Measurements from ENCODE around the gene CCM2. TPM values are rescaled to one million over a fixed set of nuclear protein-coding genes. Genes with fewer than 3 reads are reported as not detected.
A peak's percentile ranks its signal among the peaks of the same experiment; 100 is the strongest.

CCM2 gene
- total and polyA plus RNA-seq, 7 donors, result 28.1 to 54.2 (median 34.1) TPM

- DNase-seq, result peak; percentile 80
- Histone ChIP-seq H3K4me3 (peak within 1 kb of the TSS; percentile 51 to 79 (median 60)), H3K36me3 (no peaks in the 10 kb centered on the region), H3K4me1 (peaks cover 0 to 19% (median 10%) of the 10 kb centered on the region in 4 donors), H3K9me3 (no peaks in the 10 kb centered on the region), H3K27ac (peak within 1 kb of the TSS; percentile 76 to 82 (median 78)), H3K27me3 (no peaks in the 10 kb centered on the region)
- 1% methylated on average over 50 of the region's 50 CpGs for WGBS, 2 donors
- TF ChIP-seq POLR2AphosphoS5 (IDR thresholded peaks at IDR 0.05) (peak in 3 of 4 donors; percentile 12 to 41 (median 29)), POLR2A (IDR thresholded peaks at IDR 0.05) (no peak)
- intact Hi-C loops (cut with DNase I), result loop anchor here (5.0 kb wide), 1 partner anchor 87 kb away; the partner anchor contains the start of gene CCM2
Measured at GRCh38 chr7:45088821-45089340, 88.9 kb downstream of the CCM2 start, which contains the start of gene NACAD. Gene NACAD, minus strand, starts transcription at chr7:45088969. Its CDS starts 75 bp downstream, at chr7:45088894.

DNA sequence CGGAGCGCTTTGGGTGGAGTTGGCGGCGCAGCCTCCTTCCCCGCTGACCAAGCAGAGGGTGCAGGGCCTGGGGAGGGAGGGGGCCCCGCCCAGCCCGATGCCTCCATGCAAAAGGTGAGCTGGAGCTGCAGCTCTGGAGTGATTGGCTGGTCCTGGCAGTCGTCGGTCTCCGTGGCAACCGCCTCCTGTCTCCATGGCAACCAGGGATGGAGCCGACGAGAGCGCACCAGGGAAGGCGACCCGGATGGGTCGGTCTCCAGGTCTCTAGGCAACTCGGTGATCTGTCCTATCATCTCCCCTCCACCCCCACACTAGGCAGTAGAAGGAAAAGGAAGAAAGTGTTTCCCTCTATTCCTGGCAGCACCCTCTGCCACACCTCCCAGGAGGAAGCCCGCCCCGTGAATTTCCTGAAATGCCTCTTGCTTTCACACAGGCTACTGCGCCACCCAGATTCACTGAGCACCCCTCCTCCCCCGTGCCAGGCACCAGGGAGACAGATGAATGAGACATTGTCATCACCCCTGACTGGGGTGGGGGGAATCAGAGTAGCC, 89.4 kb downstream of the CCM2 start:
- Histone ChIP-seq H3K9me3 (no peaks in the 10 kb centered on the region), H3K4me1 (peaks cover 0 to 19% (median 10%) of the 10 kb centered on the region in 4 donors), H3K36me3 (no peaks in the 10 kb centered on the region), H3K4me3 (peak overlapping the region; percentile 51 to 79 (median 60)), H3K27ac (peak overlapping the region; percentile 76 to 82 (median 78)), H3K27me3 (no peaks in the 10 kb centered on the region)
- intact Hi-C loops (cut with DNase I), result loop anchor here (5.0 kb wide), 1 partner anchor 87 kb away; the partner anchor contains the start of gene CCM2
- 6 to 8% methylated on average over 22 of the region's 22 CpGs for WGBS, 2 donors
- peak; percentile 82 for DNase-seq
- TF ChIP-seq, protein P1, sequence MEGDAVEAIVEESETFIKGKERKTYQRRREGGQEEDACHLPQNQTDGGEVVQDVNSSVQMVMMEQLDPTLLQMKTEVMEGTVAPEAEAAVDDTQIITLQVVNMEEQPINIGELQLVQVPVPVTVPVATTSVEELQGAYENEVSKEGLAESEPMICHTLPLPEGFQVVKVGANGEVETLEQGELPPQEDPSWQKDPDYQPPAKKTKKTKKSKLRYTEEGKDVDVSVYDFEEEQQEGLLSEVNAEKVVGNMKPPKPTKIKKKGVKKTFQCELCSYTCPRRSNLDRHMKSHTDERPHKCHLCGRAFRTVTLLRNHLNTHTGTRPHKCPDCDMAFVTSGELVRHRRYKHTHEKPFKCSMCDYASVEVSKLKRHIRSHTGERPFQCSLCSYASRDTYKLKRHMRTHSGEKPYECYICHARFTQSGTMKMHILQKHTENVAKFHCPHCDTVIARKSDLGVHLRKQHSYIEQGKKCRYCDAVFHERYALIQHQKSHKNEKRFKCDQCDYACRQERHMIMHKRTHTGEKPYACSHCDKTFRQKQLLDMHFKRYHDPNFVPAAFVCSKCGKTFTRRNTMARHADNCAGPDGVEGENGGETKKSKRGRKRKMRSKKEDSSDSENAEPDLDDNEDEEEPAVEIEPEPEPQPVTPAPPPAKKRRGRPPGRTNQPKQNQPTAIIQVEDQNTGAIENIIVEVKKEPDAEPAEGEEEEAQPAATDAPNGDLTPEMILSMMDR (IDR thresholded peaks at IDR 0.05), result no peak
- TF ChIP-seq EP300 (IDR thresholded peaks at IDR 0.05), result no peak
- TF ChIP-seq POLR2AphosphoS5 (IDR thresholded peaks at IDR 0.05), result no peak
- no peak for TF ChIP-seq POLR2A (IDR thresholded peaks at IDR 0.05)

DNA sequence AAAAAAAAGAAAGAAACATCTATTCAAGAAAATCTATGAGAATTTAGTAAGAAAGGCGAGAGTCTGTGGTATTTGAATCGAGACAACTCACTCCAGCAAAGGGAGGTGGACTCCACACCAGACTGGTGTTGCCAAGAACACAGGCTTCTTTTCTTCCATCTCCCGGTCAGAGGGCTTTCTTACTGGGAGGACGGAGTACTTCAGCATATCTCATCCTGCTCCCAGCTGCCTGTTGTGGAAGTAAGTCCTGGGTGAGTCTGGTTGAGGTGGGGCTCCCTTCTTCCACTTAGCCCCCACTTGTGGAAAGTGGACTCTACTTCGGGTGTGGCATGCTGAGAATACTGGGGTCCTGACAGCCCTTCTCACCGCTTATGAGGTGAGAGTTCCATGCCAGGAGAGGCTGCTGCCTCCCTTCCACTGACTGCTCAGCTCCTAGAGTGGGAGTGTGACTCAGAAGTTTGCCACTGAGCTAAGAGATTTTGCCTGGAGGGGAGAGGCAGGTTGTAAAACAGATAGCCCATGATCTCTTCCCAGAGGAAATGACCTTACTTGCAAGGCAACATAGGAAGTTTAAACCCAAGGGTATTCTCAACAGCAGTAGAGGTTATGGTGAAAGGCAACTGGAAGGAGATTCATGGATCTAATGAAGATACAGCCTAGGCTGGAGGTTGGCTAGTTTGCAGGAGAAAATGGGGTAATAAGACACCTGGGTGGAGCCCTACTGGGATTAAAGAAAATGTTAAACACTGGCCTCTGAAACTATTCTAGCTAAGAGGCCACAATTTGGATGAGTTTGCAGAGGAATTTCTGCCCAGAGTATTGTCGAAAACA, 92.3 kb downstream of the CCM2 start:
- Histone ChIP-seq H3K27me3 (no peaks in the 10 kb centered on the region), H3K4me1 (peaks cover 0 to 19% (median 10%) of the 10 kb centered on the region in 4 donors), H3K36me3 (no peaks in the 10 kb centered on the region), H3K4me3 (no peak overlapping the region), H3K9me3 (no peaks in the 10 kb centered on the region), H3K27ac (no peak overlapping the region)
- intact Hi-C loops (cut with DNase I), result no loop called here
- TF ChIP-seq EP300 (IDR thresholded peaks at IDR 0.05), result no peak
- TF ChIP-seq POLR2A (IDR thresholded peaks at IDR 0.05), result no peak
- TF ChIP-seq POLR2AphosphoS5 (IDR thresholded peaks at IDR 0.05), result no peak
- TF ChIP-seq, protein P1 (IDR thresholded peaks at IDR 0.05), result no peak
- WGBS, 2 donors, result 66 to 67% methylated on average over 7 of the region's 7 CpGs
- DNase-seq, result peak; percentile 42

GRCh38 chr7:45092931-45093235, 92.9 kb downstream of the CCM2 start:
- Histone ChIP-seq H3K9me3 (no peaks in the 10 kb centered on the region), H3K27ac (no peak overlapping the region), H3K27me3 (no peaks in the 10 kb centered on the region), H3K4me1 (peaks cover 0 to 18% (median 9%) of the 10 kb centered on the region in 4 donors), H3K4me3 (no peak overlapping the region), H3K36me3 (peaks cover 0 to 3% (median 0%) of the 10 kb centered on the region in 4 donors)
- TF ChIP-seq POLR2AphosphoS5 (IDR thresholded peaks at IDR 0.05) (no peak), EP300 (IDR thresholded peaks at IDR 0.05) (no peak)
- DNase-seq, result no peak
- 78% methylated on average over 3 of the region's 3 CpGs for WGBS, 2 donors
- intact Hi-C loops (cut with DNase I), result no loop called here

- H3K36me3 ChIP-seq, result peaks cover 50 to 66% (median 54%) of the 10 kb centered on the region in 4 donors
- intact Hi-C loops (cut with DNase I), result no loop called here
Measured at GRCh38 chr7:45098983-45099839, 99.2 kb downstream of the CCM2 start.

More at GRCh38 chr7:45098983-45099839, 99.2 kb downstream of the CCM2 start:
- no peaks in the 10 kb centered on the region for H3K9me3 ChIP-seq
- TF ChIP-seq, protein P1 (IDR thresholded peaks at IDR 0.05), result no peak
- TF ChIP-seq POLR2AphosphoS5 (IDR thresholded peaks at IDR 0.05) (no peak), EP300 (IDR thresholded peaks at IDR 0.05) (no peak), POLR2A (IDR thresholded peaks at IDR 0.05) (no peak)
- H3K27ac ChIP-seq, result no peak overlapping the region
- H3K4me1 ChIP-seq, result no peaks in the 10 kb centered on the region
- peak; percentile 59 for DNase-seq
- H3K4me3 ChIP-seq, result no peak overlapping the region
- no peaks in the 10 kb centered on the region for H3K27me3 ChIP-seq
- WGBS, 2 donors, result 73 to 86% methylated on average over 10 of the region's 10 CpGs
